GM12892 (cell line): Measurements from ENCODE around the gene PGBD1.
A peak's percentile ranks its signal among the peaks of the same experiment; 100 is the strongest.

Experiments used
- DNase-seq: peaks from one replicate; pipeline ENCODE4 v3.0.0; 2011; ENCODE audit not compliant: insufficient read length
- FAIRE-seq: peaks from 2 replicates; lab custom pipeline; 2011; peaks lifted over from hg19 to GRCh38; lab: Jason Lieb, UNC
- POLR2A ChIP-seq: IDR thresholded peaks from 2 replicates; pipeline ENCODE4 v1.6.1; 2011; ENCODE audit warnings: low read depth, low read length, control low read depth
- POLR2AphosphoS5 ChIP-seq: IDR thresholded peaks from 2 replicates; pipeline ENCODE4 v1.6.1; 2011; ENCODE audit warnings: low read depth, low read length, control low read depth
- TAF1 ChIP-seq: IDR thresholded peaks from 2 replicates; pipeline ENCODE4 v1.6.1; 2011; ENCODE audit warnings: low read depth, mild to moderate bottlenecking, control low read depth, low read length, borderline replicate concordance

PGBD1 gene

GRCh38 chr6:28340310-28341095 lies 59.1 kb downstream of the PGBD1 start:
- no peak for FAIRE-seq
- DNase-seq: no peak
- TF ChIP-seq POLR2AphosphoS5 (no peak), POLR2A (no peak)

- no peak for DNase-seq
- TF ChIP-seq POLR2A (no peak), POLR2AphosphoS5 (no peak), TAF1 (no peak)
- no peak for FAIRE-seq
Measured at GRCh38 chr6:28343898-28344677, 62.7 kb downstream of the PGBD1 start.

GRCh38 chr6:28345201-28345600 lies 63.8 kb downstream of the PGBD1 start:
- DNase-seq (no peak), FAIRE-seq (no peak)
- no peak for TF ChIP-seq POLR2A
- TF ChIP-seq POLR2AphosphoS5: no peak
- no peak for TF ChIP-seq TAF1

GRCh38 chr6:28347119-28347518 lies 65.7 kb downstream of the PGBD1 start:
- no peak for FAIRE-seq
- DNase-seq: no peak

GRCh38 chr6:28349344-28349891 lies 68.0 kb downstream of the PGBD1 start:
- DNase-seq: no peak
- TF ChIP-seq POLR2A (no peak), POLR2AphosphoS5 (no peak), TAF1 (no peak)
- no peak for FAIRE-seq

More at GRCh38 chr6:28347119-28347518, 65.7 kb downstream of the PGBD1 start:
- TF ChIP-seq TAF1: no peak
- TF ChIP-seq POLR2AphosphoS5: no peak
- no peak for TF ChIP-seq POLR2A

GRCh38 chr6:28349892-28350737 lies 68.7 kb downstream of the PGBD1 start, which contains the start of gene ZKSCAN3:
ZKSCAN3 (plus strand) TSS chr6:28349947; CDS start chr6:28359587, 9,640 bp downstream.
- peak; percentile 52 for DNase-seq
- peak; percentile 84 for FAIRE-seq
- TF ChIP-seq POLR2A: peak; percentile 83
- peak; percentile 78 for TF ChIP-seq POLR2AphosphoS5
- TF ChIP-seq TAF1: peak; percentile 61; the same call in 1 of the 2 replicates

- TF ChIP-seq TAF1 (no peak), POLR2AphosphoS5 (no peak), POLR2A (no peak)
- FAIRE-seq: no peak
- DNase-seq: no peak
Measured at GRCh38 chr6:28351087-28351486, 69.7 kb downstream of the PGBD1 start.

- DNase-seq (no peak), FAIRE-seq (no peak)
- TF ChIP-seq POLR2A: no peak
- no peak for TF ChIP-seq TAF1
- no peak for TF ChIP-seq POLR2AphosphoS5
Measured at GRCh38 chr6:28351493-28351925, 70.1 kb downstream of the PGBD1 start.
